Smooth muscle cell (in vitro differentiated cells): Measurements from ENCODE around the gene CARD9. TPM values are rescaled to one million over a fixed set of nuclear protein-coding genes. Genes with fewer than 3 reads are reported as not detected.

ENCODE experiments used
- DNase-seq: peaks from one replicate; lab custom pipeline; 2025; ENCODE audit not compliant: unreplicated experiment; lab: John Stamatoyannopoulos, UW
- H2AFZ ChIP-seq: fragments of 200-600 bp; sonication (generic); 2 replicates; pipeline ENCODE4 v1.6.0; 2016; ENCODE audit warnings: antibody characterized with exemption, low read depth, mild to moderate bottlenecking
- H3F3A ChIP-seq: fragments of 200-600 bp; sonication (generic); 2 replicates; pipeline ENCODE4 v1.6.0; 2017; ENCODE audit warnings: antibody characterized with exemption, low read depth
- H3K27ac ChIP-seq: fragments of 200-600 bp; sonication (generic); 2 replicates; pipeline ENCODE4 v1.5.1; 2016; ENCODE audit warnings: low read depth, mild to moderate bottlenecking
- H3K27me3 ChIP-seq: fragments of 200-600 bp; sonication (generic); 2 replicates; pipeline ENCODE4 v1.6.1; 2016; ENCODE audit warnings: low read depth, mild to moderate bottlenecking
- H3K36me3 ChIP-seq: fragments of 200-600 bp; sonication (generic); 2 replicates; pipeline ENCODE4 v1.5.1; 2016; ENCODE audit warnings: low read depth
- H3K4me1 ChIP-seq: fragments of 200-600 bp; sonication (generic); 2 replicates; pipeline ENCODE4 v1.5.1; 2016; ENCODE audit warnings: low read depth
- H3K4me2 ChIP-seq: fragments of 200-600 bp; sonication (generic); 2 replicates; pipeline ENCODE4 v1.6.0; 2016; ENCODE audit warnings: mild to moderate bottlenecking
- H3K4me3 ChIP-seq: fragments of 200-600 bp; sonication (generic); 2 replicates; pipeline ENCODE4 v1.5.1; 2016; ENCODE audit warnings: mild to moderate bottlenecking
- H3K79me2 ChIP-seq: fragments of 200-600 bp; sonication (generic); 2 replicates; pipeline ENCODE4 v1.6.0; 2016; ENCODE audit warnings: low read depth, mild to moderate bottlenecking
- H3K9ac ChIP-seq: fragments of 200-600 bp; sonication (generic); 2 replicates; pipeline ENCODE4 v1.6.0; 2016; ENCODE audit warnings: low read depth
- H3K9me3 ChIP-seq: fragments of 200-600 bp; sonication (generic); replicated peaks from 2 replicates; pipeline ENCODE4 v1.5.1; 2016; ENCODE audit warnings: low read depth
- H4K20me1 ChIP-seq: fragments of 200-600 bp; sonication (generic); 2 replicates; pipeline ENCODE4 v1.6.0; 2016; ENCODE audit warnings: low read depth
- WGBS: methylation state at CpG from one replicate; pipeline ENCODE4 v1.1.7; 2016; ENCODE audit warnings: low lambda C conversion rate; 5-methylcytosine and 5-hydroxymethylcytosine counted together
- polyA plus RNA-seq: library from polyadenylated mRNA; unstranded; fragments of >200 nt; fragmentation: Nextera tagmentation; extraction: Ambion mirVana; gene quantifications from 2 replicates; pipeline ENCODE4 v1.2.1, GENCODE V29; 2016
- total RNA-seq: library from RNA; depleted of rRNA; stranded (reverse); fragments of >200 nt; gene quantifications from 2 replicates; pipeline ENCODE4 v1.2.3, GENCODE V29; 2014
- TF ChIP-seq, protein P1 (sequence below): fragments of 200-600 bp; sonication (generic); IDR thresholded peaks from 2 replicates; pipeline ENCODE4 v1.5.1; 2017; ENCODE audit warnings: borderline replicate concordance, mild to moderate bottlenecking, antibody characterized with exemption; ENCODE audit not compliant: insufficient read depth, poor library complexity, severe bottlenecking

The CARD9 gene
- total and polyA plus RNA-seq, 2 experiments from 2014 or later: 1.2 to 1.9 TPM

DNA sequence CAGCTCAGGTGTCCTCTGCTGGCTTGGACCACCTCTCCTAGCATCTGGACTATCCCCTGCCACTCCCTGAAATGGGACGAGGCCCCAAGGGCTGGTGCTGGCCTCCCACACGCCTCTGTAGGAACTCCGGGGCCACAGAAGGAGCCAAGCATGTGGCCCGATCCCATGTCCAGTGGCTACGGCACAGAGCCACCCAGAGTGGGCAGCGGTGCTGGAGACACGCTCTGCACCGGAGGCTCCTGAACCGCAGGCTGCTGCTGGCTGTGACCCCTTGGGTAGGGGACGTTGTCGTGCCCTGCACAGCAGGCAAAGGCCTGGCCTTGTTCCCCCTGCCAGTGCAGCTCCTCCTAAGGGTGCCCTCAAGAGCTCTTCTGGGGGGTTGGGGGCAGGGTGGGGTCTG, 6.4 kb upstream of the CARD9 start:
- Histone ChIP-seq H3K79me2 (no peaks in the 10 kb centered on the region), H3F3A (no peaks in the 10 kb centered on the region), H3K36me3 (no peaks in the 10 kb centered on the region), H2AFZ (no peak overlapping the region), H3K9ac (no peak overlapping the region), H3K4me1 (no peaks in the 10 kb centered on the region), H3K4me2 (no peak overlapping the region), H3K4me3 (no peak overlapping the region), H4K20me1 (no peaks in the 10 kb centered on the region), H3K27me3 (no peaks in the 10 kb centered on the region), H3K9me3 (no peaks in the 10 kb centered on the region), H3K27ac (no peak overlapping the region)
- WGBS: over 99% methylated on average over 11 of the region's 11 CpGs
- TF ChIP-seq, protein P1, sequence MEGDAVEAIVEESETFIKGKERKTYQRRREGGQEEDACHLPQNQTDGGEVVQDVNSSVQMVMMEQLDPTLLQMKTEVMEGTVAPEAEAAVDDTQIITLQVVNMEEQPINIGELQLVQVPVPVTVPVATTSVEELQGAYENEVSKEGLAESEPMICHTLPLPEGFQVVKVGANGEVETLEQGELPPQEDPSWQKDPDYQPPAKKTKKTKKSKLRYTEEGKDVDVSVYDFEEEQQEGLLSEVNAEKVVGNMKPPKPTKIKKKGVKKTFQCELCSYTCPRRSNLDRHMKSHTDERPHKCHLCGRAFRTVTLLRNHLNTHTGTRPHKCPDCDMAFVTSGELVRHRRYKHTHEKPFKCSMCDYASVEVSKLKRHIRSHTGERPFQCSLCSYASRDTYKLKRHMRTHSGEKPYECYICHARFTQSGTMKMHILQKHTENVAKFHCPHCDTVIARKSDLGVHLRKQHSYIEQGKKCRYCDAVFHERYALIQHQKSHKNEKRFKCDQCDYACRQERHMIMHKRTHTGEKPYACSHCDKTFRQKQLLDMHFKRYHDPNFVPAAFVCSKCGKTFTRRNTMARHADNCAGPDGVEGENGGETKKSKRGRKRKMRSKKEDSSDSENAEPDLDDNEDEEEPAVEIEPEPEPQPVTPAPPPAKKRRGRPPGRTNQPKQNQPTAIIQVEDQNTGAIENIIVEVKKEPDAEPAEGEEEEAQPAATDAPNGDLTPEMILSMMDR: no peak
- DNase-seq: no peak

DNA sequence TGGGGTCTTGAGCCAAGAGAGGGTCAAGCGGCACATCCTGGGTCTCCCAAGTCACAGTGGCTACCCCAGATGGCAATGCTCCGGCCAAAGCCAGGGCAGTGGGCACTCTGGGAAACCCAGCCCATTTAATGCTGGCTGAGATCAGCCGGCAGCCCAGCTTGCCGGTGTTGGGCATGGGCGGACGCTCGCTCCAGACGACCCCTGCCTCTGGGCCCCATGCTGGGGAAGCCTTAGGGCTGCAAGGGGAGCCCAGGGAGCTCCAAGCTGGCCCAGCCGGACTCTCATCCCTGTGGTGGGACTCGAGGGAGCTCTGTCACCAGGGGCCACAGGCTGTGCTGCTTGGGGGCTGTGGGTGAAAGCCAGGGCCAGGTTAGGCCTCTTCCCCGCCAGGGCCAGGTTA, 5.9 kb upstream of the CARD9 start:
- Histone ChIP-seq H3K27ac (no peak overlapping the region), H3K4me3 (no peak overlapping the region), H3K79me2 (no peaks in the 10 kb centered on the region), H3K36me3 (no peaks in the 10 kb centered on the region), H3K4me2 (no peak overlapping the region), H4K20me1 (no peaks in the 10 kb centered on the region), H3F3A (no peaks in the 10 kb centered on the region), H3K9me3 (no peaks in the 10 kb centered on the region), H3K27me3 (no peaks in the 10 kb centered on the region), H2AFZ (no peak overlapping the region), H3K9ac (no peak overlapping the region), H3K4me1 (no peaks in the 10 kb centered on the region)
- TF ChIP-seq, protein P1: no peak
- no peak for DNase-seq
- WGBS: 96% methylated on average over 11 of the region's 11 CpGs

DNA sequence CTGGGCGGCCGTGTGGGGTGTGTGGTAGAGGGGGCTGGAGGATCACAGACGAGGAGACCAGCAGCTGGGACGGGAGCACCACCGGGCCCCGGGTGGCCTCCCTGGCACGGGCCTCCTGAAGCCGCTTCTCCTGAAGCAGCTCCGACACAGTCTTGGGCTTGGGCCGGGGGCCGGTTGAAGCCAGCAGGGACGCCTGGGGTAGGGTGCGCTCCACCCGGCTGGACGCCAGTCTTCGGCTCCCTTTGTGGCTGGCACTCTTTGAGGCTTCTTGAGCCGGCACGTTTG, 5.5 kb upstream of the CARD9 start:
- Histone ChIP-seq H3K4me1 (no peaks in the 10 kb centered on the region), H3K27me3 (no peaks in the 10 kb centered on the region), H3K9me3 (no peaks in the 10 kb centered on the region), H3F3A (no peaks in the 10 kb centered on the region), H4K20me1 (no peaks in the 10 kb centered on the region), H3K36me3 (no peaks in the 10 kb centered on the region), H3K27ac (no peak overlapping the region), H3K9ac (no peak overlapping the region), H3K79me2 (no peaks in the 10 kb centered on the region), H2AFZ (no peak overlapping the region), H3K4me3 (no peak overlapping the region), H3K4me2 (no peak overlapping the region)
- TF ChIP-seq, protein P1: no peak
- DNase-seq: no peak
- WGBS: 97% methylated on average over 18 of the region's 18 CpGs

DNA sequence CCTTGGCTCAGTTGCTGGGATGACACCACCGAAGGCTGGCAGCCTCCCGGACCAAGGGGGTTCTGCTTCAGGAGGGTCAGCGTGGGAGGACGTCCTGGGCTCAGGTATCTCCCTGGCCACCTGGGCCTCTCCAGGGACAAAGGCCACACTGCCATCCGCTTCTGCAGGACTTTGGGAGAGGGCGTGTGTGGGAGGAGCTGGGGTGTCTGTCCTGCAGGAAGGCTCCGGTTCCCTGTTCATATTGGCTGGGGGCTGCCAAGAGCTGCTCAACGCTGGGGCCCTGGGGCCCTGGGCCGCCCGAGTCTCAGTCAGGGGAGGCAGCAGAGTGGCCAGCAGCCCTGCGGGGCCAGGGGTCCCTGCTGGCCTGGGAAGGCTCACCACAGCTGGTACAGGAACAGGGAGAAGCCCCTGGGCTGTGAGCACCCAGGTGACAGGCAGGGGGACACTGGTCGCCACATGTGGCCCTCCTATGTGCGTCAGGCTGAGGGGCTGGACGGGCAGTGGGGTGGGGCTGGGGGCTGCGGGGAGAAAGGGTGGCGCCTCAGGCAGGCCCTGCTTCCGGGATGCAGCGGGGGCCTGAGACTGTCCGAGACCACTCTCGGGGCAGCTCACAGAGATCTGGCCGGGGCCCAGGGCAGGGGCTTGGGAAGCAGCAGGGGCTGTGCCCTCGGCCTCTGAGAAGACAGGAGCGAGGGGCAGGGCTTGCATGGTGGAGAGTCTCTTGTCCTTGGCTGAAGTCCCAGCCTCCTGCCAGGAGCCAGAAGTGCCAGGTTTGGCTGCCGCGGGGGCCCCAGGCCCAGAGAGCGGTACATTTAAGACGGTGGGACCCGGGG, 4.9 kb upstream of the CARD9 start:
- Histone ChIP-seq H3K79me2 (no peaks in the 10 kb centered on the region), H3K4me1 (no peaks in the 10 kb centered on the region), H3K4me3 (no peak overlapping the region), H3K9ac (no peak overlapping the region), H3F3A (no peaks in the 10 kb centered on the region), H2AFZ (no peak overlapping the region), H3K27ac (no peak overlapping the region), H3K36me3 (no peaks in the 10 kb centered on the region), H3K27me3 (no peaks in the 10 kb centered on the region), H3K4me2 (no peak overlapping the region), H4K20me1 (no peaks in the 10 kb centered on the region), H3K9me3 (no peaks in the 10 kb centered on the region)
- 93% methylated on average over 23 of the region's 28 CpGs for WGBS
- no peak for DNase-seq
- TF ChIP-seq, protein P1: no peak
